HG03135 (cell line): ENCODE results near the gene METTL24.

ENCODE experiments used
- ATAC-seq: cut with Tn5 transposase; IDR thresholded peaks from one replicate; pipeline ENCODE4 v1.9.1; 2021; ENCODE audit warnings: mild to moderate bottlenecking, moderate library complexity; ENCODE audit not compliant: unreplicated experiment

METTL24 gene

DNA sequence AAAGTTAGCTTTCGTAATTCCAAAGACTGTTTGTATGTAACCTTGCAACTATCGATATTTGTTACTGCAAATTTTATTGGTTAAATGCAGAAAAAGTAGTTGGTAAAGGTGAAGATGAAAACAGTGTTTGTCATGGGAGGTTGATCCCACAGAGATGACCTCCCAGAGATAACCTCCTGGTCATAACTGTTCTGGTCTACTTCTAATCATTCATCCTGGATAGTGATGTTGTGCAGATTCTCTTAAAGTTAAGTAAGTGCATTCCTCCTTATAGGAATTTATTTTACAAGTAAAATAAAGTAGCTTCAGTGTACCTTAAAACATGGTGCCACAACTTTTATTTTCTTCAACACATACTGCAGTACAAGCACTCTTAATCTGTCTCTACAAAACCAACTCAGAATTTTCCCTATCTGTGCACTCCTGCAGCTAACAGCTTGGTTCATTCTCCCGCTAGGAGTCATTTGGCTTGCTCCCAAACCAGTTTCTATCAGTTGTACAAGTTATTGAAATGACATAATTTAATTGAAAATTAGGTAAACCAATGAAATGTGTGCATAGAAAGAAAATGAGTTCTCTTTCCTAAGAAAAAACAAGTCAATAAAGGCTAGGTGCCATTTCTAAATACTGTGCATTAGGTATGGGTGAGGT lies 19.2 kb downstream of the METTL24 start:
- no peak for ATAC-seq

DNA sequence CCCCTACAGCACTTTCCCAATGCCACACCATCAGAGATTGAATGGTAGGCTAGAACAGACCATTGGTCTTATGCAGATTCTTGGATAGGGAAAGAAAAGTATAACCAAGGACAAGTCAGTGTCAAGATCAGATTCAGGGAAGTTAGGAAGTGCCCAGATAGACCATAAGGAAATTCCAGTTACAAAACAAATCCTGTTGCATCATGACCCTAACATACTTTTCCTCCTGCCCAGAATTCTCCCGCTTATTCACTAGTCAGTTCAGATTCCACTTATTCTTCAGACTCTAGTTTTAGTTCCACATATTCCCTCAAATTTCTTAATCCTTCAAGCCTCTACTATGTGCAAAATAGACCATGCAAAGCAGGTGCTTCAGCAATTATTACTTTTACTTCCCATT lies 20.7 kb downstream of the METTL24 start:
- no peak for ATAC-seq

DNA sequence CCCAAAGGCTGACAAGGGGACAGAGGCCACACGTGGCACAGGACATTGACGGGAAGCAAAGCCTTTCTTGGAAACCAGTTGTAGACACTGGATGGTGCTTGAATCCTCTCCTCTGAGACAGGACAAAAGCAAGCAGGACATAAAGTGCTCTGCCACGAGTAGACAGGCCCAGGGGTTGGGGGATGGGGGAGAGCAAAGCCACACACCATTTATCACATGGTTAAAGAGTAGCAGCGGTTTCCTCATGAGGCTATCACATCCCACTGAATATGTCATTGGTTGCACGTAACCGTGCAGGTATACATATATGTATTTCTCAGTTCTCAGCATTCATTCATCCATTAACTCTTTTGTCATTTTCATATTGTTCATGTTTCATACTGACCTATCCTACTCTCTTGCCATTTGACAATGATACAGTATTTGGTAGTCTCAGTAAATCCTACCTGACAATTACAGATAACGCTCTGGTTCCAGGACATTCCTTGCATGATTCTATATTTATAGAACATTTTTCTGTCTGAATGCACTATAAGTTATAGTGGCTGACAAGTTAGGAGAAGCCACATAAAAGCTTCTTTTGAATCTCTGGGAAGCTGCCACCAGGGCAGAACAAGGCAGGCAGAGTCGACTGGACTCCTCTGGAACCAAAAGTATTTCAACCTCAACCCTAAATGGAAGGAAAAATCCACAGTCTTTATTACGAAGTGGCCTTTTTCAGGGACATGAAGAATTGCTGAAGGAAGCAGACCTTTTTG lies 23.5 kb downstream of the METTL24 start:
- ATAC-seq = no peak

DNA sequence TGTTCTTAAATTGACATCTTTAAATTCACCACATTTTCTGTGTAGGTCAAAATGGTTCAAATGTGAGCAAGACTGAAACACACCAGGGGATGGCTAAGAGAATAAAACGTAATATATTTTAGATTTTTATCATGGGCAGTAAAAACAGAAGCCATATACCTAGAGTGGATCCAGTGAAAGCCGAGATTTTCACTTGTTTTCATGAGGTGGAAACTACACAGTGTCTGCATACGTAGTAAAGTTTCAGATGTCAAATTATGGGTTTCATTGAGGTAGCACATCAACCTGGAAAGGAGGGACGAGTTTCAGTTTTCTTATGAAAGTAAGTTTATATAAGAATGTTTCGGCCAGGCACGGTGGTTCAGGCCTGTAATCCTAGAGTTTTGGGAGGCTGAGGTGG lies 25.9 kb downstream of the METTL24 start:
- ATAC-seq = no peak

DNA sequence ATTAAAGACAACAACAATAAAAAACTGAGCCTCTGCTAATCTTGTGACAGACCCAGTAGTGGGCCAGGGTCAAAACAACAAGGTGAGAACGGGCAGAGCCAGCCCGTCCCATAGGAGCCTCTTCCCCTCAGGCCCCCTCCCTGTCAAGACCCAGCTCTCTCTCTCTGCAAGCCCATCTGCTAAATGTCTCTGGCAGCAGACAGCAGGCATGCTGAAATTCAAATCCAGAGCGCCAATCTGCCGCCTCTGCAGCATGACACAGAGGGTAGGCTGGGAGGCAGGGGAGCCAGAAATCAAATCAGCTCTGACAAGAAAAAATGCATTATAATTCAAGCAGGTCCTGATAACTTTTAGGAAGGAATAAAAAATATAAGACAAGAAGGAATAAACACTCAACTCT lies 26.3 kb downstream of the METTL24 start:
- ATAC-seq = no peak

DNA sequence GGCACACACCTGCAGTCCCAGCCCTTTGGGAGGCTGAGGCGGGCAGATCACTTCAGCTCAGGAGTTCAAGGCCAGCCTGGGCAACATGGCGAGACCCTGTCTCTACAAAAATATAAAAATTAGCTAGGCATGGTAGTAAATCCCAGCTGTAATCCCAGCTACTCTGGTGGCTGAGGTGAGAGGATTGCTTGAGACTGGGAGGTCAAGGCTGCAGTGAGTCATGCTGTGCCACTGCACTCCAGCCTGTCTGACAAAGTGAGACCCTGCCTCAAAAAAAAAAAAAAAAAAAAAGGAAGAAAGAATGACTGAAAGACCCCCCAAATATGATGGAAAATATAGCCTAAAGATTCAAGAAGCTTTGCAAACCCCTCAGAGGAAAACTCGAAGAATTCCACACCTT lies 26.8 kb downstream of the METTL24 start:
- ATAC-seq = no peak

DNA sequence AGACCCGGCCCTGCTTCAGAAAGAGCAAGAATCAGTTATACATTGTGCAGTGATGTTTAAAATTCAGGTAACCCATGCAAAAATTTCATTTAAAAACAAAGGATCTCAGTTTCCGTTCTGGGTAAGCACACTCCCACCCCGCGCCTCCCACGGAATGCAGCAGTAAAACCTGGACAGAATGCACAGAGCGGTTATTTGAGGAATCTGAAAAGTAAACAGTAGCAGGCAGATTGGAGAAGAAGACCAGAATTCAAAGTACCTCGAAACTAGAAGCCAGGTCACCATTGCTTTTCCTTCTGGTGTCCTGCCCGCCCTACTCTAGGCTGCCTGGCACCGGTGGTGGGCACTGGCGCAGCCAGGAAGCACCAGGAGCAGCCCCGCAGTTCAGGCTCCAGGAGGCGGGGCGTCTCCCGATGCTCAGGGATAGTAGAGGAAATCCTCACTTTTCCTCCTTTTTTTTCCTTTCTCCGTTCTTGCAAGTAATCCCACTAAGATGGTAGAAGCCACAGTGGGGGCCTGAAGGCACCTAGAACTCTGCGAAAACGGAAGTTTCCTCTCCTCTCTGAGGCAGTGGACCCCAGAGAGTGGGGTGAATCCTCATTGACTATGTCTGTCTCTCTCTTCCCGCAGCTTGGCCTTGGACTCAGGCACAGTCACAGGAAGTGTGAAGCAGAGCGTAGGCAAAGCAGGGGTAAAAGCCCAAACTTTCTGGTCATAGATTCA lies 28.3 kb downstream of the METTL24 start:
- ATAC-seq = no peak

DNA sequence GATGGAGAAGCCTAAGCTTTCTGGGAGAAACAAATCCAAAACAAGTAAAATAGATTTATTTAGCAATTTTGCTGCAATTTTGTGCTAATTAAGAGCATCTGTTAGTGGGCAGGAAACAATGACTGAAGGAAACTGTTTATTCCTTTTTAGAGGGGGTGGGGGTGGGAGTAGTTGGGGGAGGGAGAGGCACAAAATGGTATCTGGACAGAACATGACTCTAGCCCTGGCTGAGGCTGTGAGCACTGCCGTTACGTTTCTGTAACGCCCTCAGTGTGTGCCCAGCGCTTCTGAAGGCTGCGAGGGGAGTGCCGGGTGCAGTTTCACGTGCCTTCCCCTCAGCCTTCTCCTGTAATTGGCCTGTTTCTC lies 28.8 kb downstream of the METTL24 start:
- no peak for ATAC-seq

DNA sequence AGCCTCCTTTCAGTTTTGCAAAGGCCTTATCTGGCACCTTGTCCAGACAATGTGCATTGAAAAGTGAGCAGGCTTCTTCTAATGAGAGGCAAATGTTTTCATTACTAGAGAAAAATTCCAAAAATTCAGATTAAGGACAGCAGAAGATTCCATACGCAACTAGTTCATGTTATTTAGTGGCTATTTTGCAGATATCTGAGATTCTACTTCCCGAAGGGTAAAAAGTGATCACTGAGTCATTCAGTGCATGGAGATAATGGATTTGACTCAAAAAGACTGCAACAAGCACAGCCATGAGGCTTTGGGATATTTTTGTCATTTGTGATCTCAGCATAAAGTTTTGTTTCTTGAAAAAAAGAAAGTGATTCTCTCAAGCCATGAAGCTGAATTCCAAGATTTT lies 29.9 kb downstream of the METTL24 start:
- no peak for ATAC-seq

DNA sequence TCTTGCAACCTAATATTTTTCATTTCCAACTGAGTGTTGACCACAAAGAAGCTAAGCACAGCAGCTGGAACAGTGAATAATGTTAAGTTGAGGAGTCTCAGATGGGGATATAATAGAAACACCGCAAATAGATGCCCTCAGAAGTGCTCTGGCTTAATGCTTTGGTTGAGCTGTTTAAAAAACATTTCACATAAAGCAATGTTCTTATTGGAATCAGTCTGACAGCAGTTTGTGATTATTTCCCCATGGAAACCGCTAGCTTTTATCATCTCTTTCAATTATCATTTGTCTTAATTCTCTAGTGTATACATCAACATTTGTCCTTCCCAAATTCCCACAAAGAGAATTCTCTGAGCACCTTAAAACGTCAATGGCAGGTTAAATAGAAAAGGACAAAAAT lies 30.8 kb downstream of the METTL24 start:
- no peak for ATAC-seq

DNA sequence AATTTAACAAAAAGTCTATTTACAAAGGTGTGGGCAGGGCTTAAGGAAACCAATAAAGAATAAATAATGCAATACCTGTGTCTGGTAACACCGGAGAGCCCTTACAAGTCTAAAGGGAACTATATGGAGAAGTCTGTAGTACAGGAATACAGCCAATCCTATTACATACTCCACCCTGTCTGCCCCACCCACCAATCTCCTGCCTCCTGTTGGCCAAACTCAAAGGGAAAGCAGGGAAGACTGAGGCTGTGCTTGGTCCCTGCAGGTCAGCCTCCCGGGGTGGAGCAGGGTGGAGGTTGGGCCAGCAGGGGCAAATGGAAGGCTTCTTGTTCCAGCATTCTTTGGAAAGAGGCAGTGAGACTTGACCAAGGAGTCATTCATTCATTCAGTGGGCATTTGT lies 31.5 kb downstream of the METTL24 start:
- ATAC-seq = no peak

DNA sequence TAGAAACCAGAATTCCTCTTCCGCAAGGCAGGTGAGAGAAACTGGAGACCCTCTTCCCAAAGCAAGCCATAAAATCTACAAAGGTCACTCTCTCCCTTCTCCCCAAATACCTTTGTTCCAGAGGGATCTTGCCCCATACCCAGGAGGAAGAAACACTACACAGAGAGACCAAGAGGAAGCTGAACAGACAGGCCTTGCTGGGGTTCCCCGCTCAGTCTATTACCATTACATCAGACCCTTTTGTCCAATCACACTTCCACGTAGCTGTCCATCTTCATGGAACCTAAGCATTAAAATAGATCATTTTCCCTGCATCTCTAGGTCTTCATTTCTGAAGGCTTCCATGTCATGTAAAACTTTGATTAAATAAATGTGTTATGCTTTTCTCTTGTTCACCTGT lies 32.1 kb downstream of the METTL24 start:
- no peak for ATAC-seq

DNA sequence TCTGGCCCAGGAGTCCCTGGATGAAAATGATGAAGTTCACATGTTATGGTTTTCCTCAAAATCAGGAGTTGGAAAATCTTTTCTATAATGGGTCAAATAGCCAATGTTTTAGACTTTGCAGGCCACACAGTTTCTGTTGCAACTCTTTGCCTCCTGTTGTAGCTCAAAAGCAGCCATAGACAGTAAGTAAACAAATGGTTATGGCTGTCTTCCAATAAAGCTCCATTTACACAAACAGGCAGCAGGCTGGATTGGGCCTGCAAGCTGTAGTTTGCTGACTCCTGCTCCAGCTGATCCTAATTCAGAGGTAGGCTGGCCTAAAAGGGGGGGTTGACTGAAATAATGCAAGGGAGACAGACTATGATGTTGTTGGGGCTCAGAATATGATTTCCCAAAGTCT lies 33.0 kb downstream of the METTL24 start:
- no peak for ATAC-seq

DNA sequence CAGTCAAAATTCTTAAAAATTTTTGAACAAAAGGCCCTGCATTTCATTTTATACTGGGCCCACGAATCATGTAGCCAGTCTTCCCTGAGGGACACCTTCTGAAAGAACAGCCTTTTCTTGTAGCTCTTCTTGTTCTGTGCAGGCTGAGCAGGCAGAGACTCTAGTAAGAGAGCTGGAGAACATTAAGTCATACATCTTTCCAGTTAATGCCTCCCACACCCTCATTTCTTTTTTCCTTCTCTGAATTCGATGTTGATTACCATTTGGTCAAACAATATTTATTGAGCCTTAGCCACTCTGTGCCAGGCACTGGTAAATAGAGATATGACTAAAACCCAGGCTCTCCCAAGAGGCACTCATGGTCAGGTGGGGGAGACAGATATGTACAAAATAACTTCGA lies 33.6 kb downstream of the METTL24 start:
- no peak for ATAC-seq

DNA sequence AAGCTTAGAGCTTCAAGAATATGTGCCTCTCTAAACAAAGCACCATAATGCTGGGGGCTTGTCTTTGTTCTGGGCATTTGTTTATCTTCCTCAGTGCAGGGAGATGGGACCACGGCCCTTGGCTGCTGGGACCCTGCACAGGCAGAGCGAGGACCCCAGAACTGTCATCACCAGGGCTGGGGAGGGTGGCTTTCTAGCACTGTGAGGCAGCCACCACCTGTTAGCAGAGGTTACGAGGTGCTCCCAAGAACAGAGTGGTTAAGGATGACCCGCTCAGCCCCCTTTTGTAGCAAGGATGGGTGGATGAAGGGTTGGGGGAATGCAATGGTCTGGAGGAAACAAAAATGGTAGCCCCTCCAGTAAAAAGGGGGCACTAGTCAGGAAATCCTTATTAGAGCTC lies 34.9 kb downstream of the METTL24 start:
- ATAC-seq = no peak

DNA sequence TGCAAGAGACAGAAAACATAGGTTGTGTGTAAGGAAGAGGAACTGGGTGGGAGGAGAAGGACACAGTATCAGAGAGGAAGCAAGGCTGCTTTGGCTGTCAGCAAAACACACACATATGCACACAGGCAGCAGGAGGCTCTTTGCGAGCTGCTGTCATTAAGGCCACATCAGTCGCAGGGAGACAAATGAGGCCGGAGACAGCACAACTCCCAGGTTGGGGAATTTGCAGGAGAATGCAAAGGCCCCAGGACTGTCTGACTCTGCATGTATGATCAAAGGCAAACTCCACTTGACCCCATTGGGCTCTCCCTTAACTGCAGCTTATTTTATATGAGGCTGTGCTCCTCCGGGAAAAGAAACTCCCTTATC lies 35.3 kb downstream of the METTL24 start:
- no peak for ATAC-seq

DNA sequence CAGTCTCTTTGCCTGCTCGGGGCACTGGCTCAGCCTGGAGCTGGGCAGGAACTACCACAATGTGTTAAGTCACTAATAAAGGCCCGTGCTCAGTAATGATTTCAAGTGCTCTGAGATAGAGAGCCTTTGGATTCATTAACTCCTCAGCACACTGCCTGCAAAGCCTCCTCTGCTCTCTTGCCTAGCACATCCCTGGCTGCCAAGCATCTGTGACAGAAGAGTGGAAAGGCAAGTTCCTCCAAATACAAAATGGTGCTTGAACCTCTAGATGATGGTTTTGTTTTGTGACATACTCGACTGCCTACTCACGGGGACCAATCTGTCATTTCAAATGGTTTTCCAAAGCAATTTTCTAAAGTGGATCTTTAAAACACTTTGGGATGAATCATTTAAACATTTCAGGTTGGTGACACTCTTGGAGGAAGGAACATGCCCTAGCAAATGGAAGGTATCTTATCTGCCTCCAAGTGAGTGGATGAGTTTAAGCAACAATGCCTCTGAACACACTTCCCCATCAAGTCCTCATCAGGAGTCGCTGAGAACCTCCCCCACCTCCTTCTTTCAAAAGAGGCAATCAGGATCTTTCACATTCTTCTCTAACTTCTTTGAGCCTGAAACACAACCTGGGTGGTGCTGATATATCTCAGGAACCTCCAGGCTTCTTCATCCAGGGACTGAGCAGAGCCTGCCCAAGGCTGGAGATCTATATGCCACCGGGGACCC lies 35.8 kb downstream of the METTL24 start:
- no peak for ATAC-seq

DNA sequence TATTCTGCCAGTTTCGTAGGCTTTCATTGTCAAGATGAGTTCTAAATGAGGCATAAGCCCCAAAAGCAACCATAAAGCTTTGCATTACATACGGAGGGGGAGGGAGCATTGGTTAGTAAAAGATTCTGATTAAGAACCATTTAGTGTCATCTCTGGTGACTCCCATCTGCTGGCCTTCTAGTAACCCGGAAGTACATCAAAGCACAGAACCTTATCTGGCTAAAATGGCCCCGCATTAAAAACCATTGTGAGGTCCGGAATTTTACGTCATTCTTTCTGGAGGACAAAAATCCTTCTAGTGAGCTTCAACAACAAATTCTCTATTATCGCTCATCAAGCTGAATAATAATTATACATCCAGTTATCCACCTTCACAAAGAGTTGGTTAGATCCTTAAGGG lies 37.8 kb downstream of the METTL24 start:
- ATAC-seq = no peak

DNA sequence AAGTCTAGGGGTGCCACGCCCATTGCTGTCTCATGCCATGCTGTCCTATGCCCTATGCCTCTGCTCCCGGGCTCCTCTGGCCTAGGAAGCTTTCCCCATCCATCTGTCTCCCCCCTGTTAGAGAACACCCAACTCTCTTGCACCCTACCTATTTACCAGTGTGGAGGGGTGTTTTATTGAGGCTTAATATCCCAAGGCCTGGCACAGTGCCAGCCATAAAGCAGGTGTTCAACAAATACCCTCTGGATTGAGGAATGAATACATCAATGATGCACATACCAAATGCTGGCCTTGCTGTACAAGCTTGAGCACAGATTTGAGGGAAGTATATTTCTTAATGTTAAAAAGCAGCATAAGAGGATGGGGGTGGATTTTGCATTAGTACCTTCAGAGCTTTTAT lies 38.3 kb downstream of the METTL24 start:
- no peak for ATAC-seq

DNA sequence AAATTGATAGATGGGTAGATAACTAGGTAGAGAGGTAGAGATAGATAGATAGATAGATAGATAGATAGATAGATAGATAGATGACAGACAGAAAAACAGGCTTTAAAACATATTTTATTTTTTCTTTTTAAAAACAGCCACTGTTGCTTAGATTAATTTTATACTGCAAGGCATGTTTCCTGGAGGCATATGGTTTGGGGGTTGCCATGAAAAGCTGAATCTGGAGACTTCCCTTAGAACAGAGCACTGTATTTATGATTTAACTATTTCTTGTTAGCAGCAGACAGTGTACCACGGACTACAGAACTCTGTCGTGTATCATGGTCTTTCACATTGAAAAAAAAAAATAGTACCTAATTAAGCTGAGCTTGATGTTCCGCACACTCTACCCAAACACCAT lies 38.8 kb downstream of the METTL24 start:
- ATAC-seq = no peak

DNA sequence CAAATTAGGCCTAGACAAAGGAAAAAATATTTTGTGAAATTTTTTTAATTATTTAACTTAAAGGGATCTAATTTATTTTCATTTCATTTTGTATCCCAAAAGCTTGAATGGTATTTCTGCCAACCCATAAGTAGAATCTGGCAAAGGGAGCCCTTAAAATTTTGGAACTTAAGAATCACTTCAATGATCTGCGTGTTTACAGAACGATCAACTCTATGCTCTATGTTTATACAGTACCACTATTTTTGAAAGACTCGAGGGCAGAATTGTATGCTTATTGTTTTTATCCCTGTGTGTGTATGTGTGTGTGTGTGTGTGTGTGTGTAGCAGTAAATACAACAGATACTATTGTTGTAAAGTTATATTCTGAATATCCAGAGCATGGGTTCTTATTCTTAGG lies 39.2 kb downstream of the METTL24 start:
- no peak for ATAC-seq

DNA sequence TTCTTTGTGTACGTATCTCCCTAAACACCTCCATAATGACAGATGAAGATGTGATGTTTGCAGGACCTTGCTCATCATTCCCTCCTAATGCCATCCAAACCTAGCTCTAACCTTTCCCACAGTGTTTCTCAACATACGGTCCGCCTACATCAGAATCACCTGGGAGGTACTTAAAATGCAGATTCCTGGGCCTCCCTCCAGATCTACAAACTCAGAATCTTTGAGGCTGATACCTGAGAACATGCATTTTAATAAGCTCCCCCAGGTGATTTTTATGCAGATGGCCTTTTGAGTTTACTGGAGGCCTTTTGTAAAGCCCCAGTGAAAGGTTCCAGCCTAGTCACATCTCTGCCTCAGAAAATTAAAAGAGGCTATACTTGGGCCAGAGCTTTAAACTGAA lies 40.5 kb downstream of the METTL24 start:
- no peak for ATAC-seq
